DMS53 (cell line): ENCODE measurements around the gene TNS1.

Experiments
- DNase-seq: peaks from one replicate; lab custom pipeline; 2025; lab: John Stamatoyannopoulos, UW

The TNS1 gene

DNA sequence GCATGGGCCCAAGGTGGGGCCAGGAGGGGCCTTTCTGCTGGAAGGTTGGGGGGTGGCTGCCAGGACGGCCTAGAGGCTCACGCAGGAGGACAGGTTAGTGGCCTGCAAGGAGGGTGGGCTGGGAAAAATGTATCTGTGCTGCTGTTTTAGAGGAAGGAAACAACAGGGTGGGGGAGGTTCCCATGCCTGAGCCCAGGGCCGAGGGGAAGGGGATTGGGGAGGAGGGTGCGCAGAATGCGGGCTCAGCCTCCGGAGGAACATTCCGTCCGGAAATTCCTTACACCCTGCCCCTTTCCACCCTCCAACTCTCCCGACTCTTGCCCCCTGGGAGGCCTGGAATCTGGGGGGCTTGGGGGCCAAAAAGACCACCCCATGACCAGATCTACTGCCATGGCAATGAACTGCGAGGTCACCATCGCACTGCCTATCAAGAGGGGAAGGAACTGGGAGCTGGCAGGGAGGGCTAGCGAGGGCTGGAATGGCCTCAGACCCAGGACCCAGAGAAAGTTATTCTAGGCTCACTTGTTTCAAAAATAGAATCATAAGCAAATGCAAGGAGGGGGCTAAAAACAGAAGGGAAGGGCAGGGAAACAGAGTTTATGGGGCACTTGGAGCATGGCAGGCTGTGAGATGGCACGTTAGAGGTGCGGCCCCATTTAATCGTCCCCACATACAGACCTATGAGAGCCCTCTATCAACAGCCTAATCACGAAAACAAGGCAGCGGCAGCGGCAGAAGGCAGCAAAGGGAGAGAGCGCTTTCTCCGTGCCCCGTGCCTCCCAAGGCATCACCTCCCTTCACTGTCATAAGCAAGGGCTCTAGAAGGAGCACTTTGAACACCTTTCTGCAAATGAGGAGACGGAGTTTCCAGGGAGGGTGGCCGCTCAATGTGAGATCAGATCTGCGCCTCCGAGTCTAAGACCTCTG, 90.4 kb downstream of the TNS1 start:
- no peak for DNase-seq

DNA sequence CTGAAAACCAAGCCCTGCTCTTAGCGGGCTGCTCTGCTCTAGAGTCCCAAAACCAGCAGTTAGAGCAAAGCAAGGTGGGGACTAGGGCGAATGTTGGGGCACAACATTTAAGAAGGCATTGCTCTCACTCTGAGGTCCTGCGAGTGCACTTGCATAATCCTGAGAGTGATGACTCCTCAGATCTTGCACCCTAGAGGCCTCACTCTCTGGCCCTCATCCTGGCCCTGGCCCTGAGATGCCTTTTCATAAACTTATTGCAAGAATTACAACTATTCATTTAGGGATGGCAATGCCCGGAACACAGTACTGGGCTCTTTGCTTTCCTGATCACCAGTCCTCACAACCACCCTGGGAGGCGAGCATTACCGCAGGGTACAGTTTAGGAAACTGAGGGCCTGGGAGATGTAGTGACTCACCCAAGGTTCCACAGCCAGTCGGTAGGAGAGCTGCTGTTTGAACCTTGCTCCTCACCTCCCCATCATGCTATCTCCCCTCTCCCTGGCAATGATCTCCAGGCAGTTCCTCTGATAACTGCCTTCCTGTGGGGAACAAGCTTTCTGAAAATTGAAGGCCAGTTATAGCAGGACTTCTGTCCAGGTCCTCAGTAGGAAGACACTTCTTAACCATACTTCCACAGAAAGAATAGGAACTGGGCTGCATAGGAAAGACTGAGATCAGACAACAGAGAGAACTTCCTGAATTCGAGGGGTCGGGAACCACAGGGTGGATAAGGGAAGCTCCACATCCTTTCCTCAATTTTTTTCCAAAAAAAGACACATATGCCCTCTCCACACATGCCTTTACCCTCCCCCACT, 91.3 kb downstream of the TNS1 start:
- no peak for DNase-seq

DNA sequence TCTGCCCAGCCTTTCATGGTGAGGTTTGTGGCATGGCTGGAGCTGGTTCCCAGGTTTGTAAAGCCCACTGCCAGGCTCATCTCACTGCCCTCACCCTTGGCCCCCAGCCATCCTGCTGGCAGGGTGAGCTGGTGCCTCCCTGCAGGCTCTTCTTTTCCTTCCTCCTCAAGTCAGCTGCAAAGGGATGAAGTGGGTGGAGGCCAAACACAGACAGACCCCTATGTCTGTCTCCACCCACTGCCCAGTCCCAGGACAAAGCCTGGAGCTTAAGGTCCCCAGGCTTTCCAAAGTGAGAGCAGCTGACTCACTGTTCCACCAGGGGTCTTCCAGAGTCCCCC, 92.0 kb downstream of the TNS1 start:
- no peak for DNase-seq

DNA sequence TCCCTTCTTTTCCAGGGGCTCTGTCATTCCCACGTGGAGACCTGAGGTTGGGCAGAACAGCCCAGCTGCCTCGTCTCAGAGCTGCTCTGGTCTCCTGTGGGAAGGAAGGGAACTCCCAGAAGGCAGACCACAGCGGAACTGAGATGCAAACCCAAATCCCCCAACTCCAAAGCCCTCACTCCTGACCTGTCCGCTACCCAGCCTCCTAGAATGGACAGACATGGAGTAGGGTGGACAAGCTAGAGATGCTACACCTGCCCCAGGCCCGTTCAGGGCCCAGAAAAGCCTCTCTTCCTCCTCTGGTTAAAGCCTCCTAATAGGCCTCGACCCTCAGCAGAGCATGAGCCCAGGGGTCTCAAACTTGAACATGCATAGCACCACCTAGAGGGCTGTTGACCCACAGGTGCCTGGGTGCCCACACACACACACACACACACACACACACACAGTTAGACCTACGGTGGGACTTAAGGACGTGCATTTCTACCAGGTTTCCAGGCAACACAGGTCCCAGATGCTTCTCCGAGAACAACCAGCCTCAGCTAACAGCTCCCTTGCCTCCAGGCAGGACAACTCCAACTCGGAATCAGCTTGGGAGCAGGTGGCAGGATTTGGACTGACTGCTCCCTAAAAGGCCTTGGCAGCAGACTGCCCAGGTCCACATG, 93.5 kb downstream of the TNS1 start:
- no peak for DNase-seq

DNA sequence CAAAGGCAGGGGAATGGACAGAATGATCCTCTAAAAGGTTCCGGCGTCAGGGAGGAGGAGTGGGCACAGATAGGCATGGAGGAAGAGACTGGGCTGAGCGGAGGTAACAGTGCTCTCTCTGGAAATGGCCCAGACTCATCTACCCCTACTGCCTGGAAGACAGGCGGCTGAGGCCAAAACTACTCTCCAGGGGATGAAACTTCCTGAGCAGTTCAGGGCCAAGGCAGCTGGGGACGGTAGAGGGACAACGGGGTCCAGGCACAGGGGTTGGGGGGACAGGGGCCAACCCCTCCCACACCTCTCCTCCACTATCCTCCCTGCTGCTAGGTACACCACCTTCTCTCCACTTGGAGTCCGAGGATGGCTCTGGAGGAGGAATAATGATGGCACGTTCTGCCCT, 94.3 kb downstream of the TNS1 start:
- DNase-seq = no peak

DNA sequence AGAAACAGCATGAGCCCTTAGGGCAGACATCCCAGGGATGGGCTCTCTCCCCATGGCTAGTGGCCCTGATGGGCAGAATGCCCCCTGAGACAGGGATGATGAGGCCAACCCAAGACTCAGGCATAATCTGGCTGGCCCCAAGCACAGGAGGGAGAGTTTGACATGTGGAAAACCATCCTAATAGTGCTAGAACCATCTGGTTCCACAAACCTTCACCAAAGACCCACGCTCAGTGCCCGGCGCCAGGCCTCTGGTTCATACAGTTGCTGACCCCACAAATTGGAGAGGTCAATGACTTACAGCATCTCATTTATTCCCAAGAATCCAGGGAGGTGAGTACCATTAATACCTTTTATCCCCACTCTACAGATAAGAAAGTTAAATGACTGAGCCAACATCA, 95.5 kb downstream of the TNS1 start:
- DNase-seq = no peak

DNA sequence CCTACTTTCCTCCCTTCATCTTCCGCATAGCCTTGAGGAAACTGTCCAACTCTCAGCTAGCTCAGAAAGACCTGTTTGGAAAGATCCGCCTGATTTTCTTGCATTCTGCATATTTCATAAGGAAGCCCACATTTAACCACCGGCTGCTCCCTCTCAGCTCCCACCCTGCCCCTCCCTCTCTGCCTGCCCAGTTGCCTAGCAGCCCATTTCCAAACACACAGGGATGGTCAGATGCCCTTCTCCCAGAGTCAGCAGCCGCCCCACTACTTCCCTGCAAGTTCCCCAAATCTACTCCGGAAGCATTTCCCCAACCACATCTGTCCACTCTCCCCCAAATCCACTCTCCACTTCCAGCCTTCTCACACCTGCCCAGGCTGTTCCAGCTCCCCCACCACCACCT, 96.0 kb downstream of the TNS1 start:
- no peak for DNase-seq

DNA sequence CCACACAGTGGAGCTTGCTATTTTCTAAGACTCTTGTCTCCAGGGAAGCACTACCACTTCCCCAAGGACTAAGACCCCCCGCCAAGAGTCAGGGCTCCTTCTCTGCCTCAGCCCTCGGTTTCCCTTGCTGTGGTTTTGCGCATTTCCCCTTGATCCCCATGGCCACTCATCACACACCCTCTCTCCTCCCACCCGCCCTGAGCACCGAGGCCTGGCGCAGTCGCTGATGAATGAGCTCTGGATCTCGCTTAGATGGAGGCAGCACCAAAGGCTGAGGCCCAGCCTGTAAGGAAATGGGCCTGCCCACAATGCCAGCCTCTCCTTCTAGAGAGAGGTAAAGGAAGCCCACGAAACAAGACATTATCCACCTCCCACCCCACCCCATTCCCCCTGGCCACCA, 96.9 kb downstream of the TNS1 start:
- DNase-seq = no peak

DNA sequence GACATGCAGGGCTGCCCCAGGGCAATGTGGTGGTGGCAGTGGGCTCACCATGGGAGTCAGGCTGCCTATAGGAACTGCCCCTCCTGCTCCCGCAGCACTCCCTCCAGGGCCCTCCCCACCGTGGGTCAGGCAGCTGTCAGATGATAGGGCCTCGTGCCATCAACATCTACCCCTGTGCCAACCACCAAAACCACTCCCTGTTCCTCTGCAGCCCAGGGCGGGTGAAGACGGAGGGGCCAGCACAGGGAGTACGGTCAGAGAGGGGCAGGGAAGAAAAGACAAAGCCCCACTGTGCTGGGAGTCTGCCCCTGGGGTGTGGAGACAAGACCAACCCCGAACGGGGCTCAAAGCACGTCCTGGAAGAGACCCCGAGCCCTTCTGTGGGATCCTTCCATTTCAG, 97.4 kb downstream of the TNS1 start:
- DNase-seq = no peak

DNA sequence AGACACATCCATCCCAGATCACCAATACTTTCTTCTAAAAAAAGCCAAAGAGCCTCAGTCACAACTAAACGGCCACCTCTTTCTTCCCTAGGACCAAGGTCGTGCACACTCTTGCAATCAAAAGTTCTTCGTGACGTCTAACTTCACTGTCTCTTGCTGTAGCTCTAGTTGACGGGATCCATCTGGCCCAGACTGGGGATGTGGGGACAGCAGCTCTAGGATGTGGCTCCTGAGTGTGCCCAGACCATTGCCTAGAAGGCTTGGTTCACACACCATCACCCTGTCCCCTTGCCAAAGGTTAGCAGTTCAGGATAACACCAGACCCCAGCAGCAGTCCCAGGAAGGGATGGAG, 98.2 kb downstream of the TNS1 start:
- no peak for DNase-seq

DNA sequence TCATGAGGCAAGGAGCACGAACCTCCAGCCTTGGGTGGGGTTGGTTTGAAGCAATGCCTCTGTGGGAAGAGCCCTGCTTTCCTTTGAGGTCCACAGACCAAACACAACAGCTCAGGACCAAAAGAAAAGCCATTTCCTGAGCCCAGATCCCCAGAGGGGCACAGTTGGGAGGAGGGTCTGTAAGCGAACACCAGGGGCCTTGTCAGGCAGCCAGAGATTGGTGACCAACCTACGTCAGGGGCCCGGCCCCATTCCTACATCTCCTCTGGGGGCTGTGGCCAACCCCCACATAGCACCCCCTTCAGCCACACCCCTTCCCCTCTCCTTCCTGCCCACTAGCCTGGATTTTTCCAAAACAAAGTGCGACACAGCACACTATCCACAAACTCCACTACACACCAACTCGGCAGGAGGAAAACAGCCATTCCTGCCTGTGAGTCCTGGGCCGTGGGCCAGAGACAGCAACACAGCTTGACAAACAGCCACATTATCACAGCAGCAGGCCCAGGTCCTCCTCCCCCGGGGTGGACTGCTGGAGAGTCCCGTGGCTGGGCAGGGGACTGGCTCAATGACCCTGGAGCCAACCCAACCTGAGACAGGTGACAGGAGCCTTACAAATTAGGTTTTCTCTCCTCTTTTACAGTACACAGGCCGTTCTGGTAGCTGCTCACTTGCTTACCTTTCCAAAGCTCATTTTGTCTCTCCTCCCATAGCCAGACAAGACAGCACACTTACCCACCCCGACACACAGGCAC, 98.8 kb downstream of the TNS1 start:
- no peak for DNase-seq

DNA sequence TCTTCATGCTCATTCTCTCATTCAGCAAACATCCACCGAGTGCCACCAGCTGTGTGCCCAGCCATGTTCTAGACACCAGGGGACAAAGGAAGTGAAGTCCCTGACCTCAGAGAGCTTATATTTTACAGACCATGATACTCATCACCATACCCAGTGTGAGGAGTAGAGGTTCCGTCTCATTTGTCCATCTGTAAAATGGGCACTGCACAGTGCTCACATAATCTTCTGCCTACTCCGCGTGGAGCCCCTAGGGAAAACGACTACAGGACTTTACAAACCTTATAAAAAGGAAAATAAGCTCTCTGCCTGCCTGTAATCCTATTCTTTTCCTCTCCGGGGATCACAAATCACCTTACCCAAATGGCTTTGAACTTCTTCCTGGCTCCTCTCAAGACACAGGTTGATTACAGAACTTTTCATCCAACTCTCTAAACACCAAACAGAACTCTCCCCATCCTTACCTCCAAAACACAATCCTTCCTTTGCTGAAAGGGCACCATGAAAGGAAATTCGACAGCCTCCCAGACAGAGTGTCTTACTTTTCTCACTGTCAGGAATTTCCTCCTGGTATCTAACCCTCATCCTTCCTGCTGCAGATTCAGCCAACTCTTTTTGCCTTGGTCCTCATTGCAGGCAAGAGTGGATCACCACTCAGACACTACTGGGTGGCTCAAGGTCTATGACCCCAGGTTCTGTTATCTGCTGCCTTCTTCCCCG, 99.5 kb downstream of the TNS1 start:
- no peak for DNase-seq

DNA sequence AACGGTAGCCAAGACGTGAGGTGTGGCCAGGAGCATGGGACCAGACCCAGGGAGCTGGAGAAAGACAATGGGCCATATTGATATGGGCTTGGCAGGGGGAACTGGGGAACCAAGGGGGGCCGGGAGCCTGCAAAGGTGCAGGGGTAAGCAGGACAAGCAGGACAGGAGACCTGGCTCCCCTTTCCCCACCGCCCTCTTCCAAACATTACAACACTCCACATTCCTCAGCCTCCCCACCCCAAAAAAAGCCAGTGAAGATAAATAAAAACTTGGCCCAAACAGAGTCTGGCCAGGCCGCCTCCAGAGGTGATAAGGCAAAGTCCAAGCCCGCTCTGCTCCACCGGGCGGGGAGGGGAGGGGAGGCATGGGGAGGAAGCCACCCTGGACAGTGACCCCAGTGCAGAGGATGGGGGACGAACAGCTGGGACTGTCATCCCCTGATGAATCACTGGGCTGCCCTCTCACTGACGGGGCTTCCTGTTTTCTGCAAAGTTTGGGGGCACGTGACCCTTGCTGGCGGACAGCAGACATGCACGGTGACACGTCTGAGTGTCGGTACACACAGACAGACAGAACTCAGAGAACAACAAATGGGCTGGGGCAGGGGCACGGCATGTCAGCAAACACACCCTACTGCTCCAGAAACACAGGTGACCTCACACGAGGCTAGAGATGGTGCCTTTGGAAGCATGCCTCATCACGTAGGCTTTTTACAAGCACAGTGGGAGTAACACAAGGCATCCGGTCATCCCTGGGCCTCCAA, 100.2 kb downstream of the TNS1 start:
- DNase-seq = peak; percentile 29

DNA sequence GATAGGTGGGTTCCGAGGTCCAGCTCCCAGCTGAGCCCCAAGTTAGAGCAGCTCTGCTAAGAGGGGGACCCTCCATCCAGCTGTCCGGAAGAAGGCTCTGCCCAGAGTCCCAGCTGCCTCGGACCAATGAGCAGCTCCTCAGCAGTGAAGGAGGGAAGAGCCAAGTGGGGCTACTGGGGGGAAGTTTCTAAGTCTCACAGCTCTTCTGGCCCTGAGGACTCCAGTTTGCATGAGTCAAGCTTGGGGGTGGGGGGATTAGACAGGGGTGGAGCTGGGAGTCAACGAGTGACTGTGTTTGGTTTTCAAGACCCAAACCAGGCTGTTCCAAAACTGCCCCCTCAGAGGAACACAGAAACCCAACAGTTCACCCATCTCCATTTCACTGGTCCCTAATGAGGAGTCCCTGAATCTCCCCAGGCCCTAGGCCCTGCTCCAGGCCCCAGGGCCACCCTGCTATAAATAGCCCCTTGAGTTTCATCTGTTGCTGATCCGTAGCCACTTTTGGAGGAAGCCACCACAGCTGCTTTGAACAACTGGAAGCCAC, 100.9 kb downstream of the TNS1 start:
- peak; percentile 30 for DNase-seq

DNA sequence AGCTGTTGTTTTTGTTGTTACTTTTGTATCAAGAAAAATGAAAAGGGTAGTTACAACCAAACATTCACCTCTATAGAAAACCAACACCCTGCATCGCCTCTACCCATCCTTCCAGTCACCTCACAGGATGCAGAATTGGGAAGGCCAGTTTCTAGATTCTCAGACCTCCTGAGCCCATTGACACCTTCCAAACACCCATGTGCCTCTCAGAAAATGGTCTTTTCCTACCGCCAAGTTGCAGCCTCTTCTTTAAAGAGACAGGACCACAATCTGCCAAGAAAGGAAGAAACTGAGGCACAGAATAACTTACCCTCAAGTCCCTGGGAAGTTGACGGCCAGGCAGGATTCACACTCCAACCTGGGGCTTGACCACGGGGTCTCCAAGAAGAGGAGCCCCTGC, 101.4 kb downstream of the TNS1 start:
- peak; percentile 30 for DNase-seq

DNA sequence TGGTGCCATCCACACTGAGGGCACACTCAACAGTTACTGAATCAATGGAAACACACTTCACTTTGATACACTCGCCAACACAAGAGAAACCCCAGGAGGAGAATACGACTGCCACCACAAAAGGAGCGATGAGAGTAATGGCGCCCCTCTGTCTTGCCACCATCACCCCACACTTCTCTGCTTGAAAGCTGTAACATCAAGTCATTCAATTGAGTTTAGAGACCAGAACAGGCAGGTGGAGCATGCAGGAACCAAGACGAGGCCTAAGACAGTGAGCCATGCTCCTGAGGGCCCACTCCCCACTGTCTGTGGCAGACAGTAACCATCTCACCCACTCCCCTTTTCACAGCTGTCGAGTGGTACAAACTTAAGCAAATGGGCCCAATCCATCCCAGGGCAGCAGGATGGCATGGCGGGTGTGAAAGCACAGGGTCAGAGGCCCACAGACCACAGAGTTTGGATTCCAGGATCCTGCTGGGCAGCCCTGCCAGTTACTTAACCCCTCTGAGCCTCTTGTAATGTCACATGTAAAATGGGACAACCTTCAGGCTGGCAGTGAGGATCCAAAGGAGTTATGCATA, 101.9 kb downstream of the TNS1 start:
- no peak for DNase-seq

DNA sequence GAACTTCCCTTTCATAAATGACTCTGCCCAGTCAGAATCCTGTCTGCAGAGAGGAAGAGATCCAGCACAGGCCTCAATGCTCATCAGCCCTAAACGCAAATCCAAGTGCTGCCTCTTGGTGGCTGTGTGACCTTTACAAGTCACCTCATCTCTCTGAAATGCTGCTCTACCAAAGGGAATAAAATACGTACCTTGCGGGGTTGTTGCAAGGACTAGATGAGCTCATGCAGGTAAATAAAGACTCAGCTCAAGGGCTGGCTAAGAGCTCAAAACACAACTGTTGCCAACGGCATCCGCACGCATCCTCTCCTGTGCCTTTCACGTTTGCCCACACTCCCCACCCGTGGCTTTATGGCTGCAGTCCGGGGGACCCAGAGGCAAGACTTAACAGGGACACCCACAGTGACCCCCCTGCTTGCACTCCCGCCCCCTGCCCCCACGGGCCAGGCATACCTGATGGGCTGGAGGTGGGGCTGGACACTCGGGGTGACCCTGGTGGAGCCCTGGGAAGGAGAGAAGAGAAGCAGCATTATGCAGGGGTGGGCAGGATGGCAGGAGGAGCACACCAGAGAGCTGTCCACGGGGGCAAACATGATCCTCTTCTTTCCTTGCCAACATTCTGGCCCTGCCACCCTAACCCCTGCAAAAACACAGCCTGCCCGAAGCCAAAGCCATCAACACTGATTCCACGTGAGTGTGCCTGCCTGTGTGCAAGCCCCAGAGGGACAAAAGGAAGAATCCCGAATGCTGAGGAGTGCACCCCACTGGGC, 102.6 kb downstream of the TNS1 start:
- peak; percentile 96 for DNase-seq

DNA sequence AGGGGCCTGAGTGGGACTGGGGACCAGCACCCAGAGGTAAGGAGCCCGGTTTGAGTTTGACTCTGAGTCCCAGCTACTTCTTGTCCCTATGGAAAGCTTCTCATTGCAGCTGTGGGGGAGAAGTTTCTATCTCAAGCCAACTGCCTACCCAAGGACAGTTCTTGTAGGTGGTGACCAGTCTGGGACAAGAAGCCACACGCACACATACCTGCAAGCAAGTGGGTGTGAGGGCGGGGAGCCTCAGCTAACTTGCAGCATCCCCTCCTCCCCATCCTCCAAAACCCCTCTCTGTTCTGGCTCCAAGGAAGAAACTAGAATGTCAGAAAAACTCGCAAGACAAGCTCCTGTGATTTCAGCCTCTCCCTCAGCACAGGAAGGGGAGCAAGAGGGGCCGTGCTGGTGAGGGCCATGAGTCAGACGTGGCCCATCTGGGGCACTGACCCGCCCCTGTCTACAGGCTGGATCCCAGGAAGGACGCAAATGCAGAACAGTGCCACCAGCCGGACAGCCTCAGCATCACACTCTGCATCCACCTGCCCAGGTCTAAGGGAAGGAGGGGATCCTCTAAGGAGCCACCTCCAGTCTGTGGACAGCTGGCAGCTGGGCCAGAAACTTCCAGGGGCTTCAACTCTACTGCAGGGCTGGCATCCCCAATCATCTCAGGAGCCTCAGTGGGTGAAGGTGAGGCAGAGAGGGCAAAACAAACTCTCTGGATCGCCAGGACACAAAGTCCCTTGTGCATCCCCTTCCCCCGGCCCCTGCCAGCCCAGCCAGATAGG, 103.4 kb downstream of the TNS1 start:
- peak; percentile 91 for DNase-seq
